ENCODE results near the gene PHTF2. TPM values are rescaled to one million over a fixed set of nuclear protein-coding genes. Genes with fewer than 3 reads are reported as not detected.

The PHTF2 gene
- total RNA-seq, 1 experiment from 2014 or later: 26.7 TPM

GRCh38 chr7:77819021-77819420 is 20.4 kb downstream of the PHTF2 start:
- H3K9me3 ChIP-seq (ENCODE audit: control insufficient read depth in 1 of 2, insufficient read depth in 1 of 2, low read depth in 1 of 2, low read length in 2 of 2): peaks cover 9 to 20% of the 10 kb centered on the region in 2 experiments; a peak in 3 of 4 replicates
- no peaks in the 10 kb centered on the region for H4K20me1 ChIP-seq (ENCODE audit: insufficient read depth)
- H3K27me3 ChIP-seq (ENCODE audit: insufficient read depth, low read length): no peaks in the 10 kb centered on the region
- no peak overlapping the region for H3K9ac ChIP-seq (ENCODE audit: low read length)
- DNase-seq (ENCODE audit: low read depth, low spot score) (no peak), ATAC-seq (no peak)
- ChIA-PET CTCF (no interaction called here), RAD21 (ENCODE audit: low non-redundant PET in 1 of 2, low total read pairs in 2 of 2, uncharacterized antibody in 2 of 2, unreplicated experiment in 2 of 2) (no interaction called here), POLR2A (no interaction called here)
- no TSS peak for BruUV-seq (replicated peaks)
- H3K79me2 ChIP-seq (ENCODE audit: insufficient read depth, low read length): peaks cover 50% of the 10 kb centered on the region
- intact Hi-C loops (cut with micrococcal nuclease): no loop called here
- H3K4me1 ChIP-seq (ENCODE audit: control insufficient read depth in 1 of 2, insufficient read depth in 2 of 2, low read length in 2 of 2): no peaks in the 10 kb centered on the region
- no peak overlapping the region for H3K27ac ChIP-seq (ENCODE audit: low read depth, low read length)
- no peaks in the 10 kb centered on the region for H3K9me2 ChIP-seq (ENCODE audit: insufficient read depth)
- H2AFZ ChIP-seq (ENCODE audit: low read depth, low read length, poor library complexity, severe bottlenecking): no peak overlapping the region
- no peaks in the 10 kb centered on the region; a peak in 1 of 4 replicates for H3K36me3 ChIP-seq (ENCODE audit: control insufficient read depth in 1 of 2, insufficient read depth in 2 of 2, low read length in 2 of 2)
- no peak for TF ChIP-seq CEBPB (IDR thresholded peaks at IDR 0.05; ENCODE audit: low read depth)
- TF ChIP-seq SIN3A (IDR thresholded peaks at IDR 0.05; ENCODE audit: low read depth): no peak
- TF ChIP-seq, protein P1, sequence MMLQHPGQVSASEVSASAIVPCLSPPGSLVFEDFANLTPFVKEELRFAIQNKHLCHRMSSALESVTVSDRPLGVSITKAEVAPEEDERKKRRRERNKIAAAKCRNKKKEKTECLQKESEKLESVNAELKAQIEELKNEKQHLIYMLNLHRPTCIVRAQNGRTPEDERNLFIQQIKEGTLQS (IDR thresholded peaks at IDR 0.05): no peak
- no peak for TF ChIP-seq SP1 (IDR thresholded peaks at IDR 0.05; ENCODE audit: low read depth)
- H3K4me2 ChIP-seq (ENCODE audit: low read length): no peak overlapping the region
- no peak overlapping the region for H3K4me3 ChIP-seq (replicated peaks in 1 of 2; ENCODE audit: low read depth in 1 of 2, low read length in 2 of 2)

- H3K9ac ChIP-seq (ENCODE audit: low read length): no peak overlapping the region
- intact Hi-C loops (cut with micrococcal nuclease): no loop called here
- ATAC-seq (no peak), DNase-seq (ENCODE audit: low read depth, low spot score) (no peak)
- no peak overlapping the region for H3K4me3 ChIP-seq (replicated peaks in 1 of 2; ENCODE audit: low read depth in 1 of 2, low read length in 2 of 2)
- no peaks in the 10 kb centered on the region for H3K27me3 ChIP-seq (ENCODE audit: insufficient read depth, low read length)
- no peaks in the 10 kb centered on the region for H4K20me1 ChIP-seq (ENCODE audit: insufficient read depth)
- H3K4me2 ChIP-seq (ENCODE audit: low read length): no peak overlapping the region
- TF ChIP-seq SRF (IDR thresholded peaks at IDR 0.05; ENCODE audit: low read depth): no peak
- ChIA-PET CTCF (no interaction called here), POLR2A (no interaction called here), RAD21 (ENCODE audit: low non-redundant PET in 1 of 2, low total read pairs in 2 of 2, uncharacterized antibody in 2 of 2, unreplicated experiment in 2 of 2) (no interaction called here)
- no peaks in the 10 kb centered on the region for H3K9me2 ChIP-seq (ENCODE audit: insufficient read depth)
- BruUV-seq (replicated peaks): no TSS peak
- H2AFZ ChIP-seq (ENCODE audit: low read depth, low read length, poor library complexity, severe bottlenecking): no peak overlapping the region
- peaks cover 45% of the 10 kb centered on the region for H3K79me2 ChIP-seq (ENCODE audit: insufficient read depth, low read length)
- H3K9me3 ChIP-seq (ENCODE audit: control insufficient read depth in 1 of 2, insufficient read depth in 1 of 2, low read depth in 1 of 2, low read length in 2 of 2): peaks cover 9 to 20% of the 10 kb centered on the region in 2 experiments; a peak in 3 of 4 replicates
- H3K36me3 ChIP-seq (ENCODE audit: control insufficient read depth in 1 of 2, insufficient read depth in 2 of 2, low read length in 2 of 2): no peaks in the 10 kb centered on the region; a peak in 1 of 4 replicates
- H3K27ac ChIP-seq (ENCODE audit: low read depth, low read length): no peak overlapping the region
- no peaks in the 10 kb centered on the region for H3K4me1 ChIP-seq (ENCODE audit: control insufficient read depth in 1 of 2, insufficient read depth in 2 of 2, low read length in 2 of 2)
These were observed 22.4 kb downstream of the PHTF2 start for GRCh38 chr7:77820967-77821366.

Measured in HCT116 (cell line).